ENCODE data around the gene UTP15. TPM values are rescaled to one million over a fixed set of nuclear protein-coding genes. Genes with fewer than 3 reads are reported as not detected.

The UTP15 gene
- 12.2 TPM for polyA plus RNA-seq (ENCODE audit: insufficient read length)

GRCh38 chr5:73565139-73565968 is at the start of gene UTP15, which contains the start of gene ANKRA2:
Gene UTP15 (plus strand): TSS chr5:73565743. CDS start chr5:73567345, 1,602 bp downstream.
Gene ANKRA2 (minus strand): TSS chr5:73565639. CDS start chr5:73562881, 2,758 bp downstream.
- DNase-seq (ENCODE audit: low read depth) = peak; percentile 96

DNA sequence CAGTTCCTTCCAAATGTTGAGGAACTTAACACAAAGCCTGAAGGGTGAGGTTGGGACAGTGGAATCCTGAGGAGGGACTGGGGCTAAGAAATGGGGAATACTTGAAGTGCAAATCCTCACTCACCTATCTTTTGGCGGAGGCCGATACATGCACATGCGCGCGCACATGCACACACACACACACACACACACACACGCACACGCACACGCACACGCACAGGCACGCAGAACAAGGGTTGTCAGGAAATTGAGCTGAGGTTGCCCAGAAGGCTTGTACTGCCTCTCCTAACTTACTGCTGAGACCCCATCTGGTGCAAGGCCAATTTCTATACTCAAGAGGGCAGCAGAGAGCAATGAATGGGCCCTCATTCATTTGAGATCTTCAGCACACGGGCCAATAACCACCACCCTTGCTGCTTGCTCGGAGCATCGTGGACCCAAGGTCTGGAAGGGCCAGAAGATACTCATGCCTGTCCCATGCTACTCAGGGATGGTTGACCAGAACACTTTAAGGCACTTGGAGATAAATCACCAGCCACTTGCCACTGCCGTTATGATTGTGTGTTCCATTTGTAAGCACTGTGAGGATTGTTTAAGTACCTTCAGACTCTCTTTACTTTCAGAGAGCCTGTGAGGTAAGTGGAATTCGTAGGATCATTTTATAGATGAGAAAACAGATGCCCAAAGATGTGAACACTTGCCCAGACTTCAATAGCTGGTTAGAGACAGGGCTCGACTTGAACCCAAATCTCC is 45.8 kb upstream of the UTP15 start:
- peak; percentile 41 for DNase-seq (ENCODE audit: low read depth)

DNA sequence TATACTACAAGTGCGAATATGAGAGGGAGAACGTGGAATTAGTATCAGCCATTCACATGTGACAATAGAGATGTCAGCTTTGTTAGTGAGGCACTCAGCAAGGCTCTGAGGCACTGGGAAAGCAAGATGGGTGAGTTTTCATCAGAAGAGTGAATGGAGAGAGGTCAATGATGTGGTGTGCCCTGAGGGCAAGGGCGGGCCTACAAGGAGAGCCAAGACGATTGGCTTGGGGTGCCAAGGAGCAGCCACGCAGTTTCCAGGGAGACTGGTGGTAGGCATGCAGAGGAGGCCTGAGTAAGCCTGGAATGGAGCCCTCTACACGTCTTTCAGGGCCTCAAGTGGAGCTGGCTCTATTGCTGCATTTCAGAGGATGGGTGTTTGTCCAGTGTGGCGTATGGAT is 42.6 kb upstream of the UTP15 start:
- no peak for DNase-seq (ENCODE audit: low read depth)

GRCh38 chr5:73523861-73524260 is 41.7 kb upstream of the UTP15 start:
- DNase-seq (ENCODE audit: low read depth) = no peak

GRCh38 chr5:73525606-73526203 is 39.8 kb upstream of the UTP15 start:
- DNase-seq (ENCODE audit: low read depth) = no peak

- no peak for DNase-seq (ENCODE audit: low read depth)
Measured at GRCh38 chr5:73528248-73528647, 37.3 kb upstream of the UTP15 start.

GRCh38 chr5:73529081-73529480 is 36.5 kb upstream of the UTP15 start:
- DNase-seq (ENCODE audit: low read depth) = no peak

GRCh38 chr5:73531356-73531755 is 34.2 kb upstream of the UTP15 start:
- DNase-seq (ENCODE audit: low read depth) = no peak

- DNase-seq (ENCODE audit: low read depth) = no peak
Measured at GRCh38 chr5:73532195-73532594, 33.3 kb upstream of the UTP15 start.

DNA sequence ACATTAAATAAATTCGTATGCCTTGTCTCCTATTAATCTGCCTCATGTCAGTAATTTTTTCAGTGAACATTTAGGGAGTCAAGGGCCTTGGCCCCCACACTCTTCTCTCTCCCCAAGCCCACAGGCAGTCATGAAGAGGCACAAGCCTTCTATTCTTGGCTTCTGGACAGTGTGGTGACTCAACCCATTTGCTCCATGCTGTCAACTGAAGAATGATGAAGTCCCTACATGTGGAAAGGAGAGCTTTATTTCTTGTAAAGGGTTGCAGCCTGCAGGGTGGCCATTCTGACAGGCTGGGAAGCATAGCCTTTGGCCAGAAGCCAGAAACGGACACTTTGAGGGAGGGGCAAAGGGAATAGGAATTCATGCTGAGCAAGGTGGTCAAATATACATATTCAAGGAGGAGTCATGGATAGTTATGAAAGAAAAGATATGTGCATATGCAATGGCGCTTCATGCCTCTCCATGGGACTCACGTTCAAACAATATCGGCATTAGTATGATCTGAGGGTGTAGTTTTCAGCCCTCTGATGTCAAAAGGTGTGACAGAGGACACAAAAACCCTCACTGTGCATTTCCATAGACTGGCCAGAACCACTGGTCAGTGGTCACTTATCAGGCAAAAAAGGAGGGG is 31.4 kb upstream of the UTP15 start:
- DNase-seq (ENCODE audit: low read depth) = no peak

DNA sequence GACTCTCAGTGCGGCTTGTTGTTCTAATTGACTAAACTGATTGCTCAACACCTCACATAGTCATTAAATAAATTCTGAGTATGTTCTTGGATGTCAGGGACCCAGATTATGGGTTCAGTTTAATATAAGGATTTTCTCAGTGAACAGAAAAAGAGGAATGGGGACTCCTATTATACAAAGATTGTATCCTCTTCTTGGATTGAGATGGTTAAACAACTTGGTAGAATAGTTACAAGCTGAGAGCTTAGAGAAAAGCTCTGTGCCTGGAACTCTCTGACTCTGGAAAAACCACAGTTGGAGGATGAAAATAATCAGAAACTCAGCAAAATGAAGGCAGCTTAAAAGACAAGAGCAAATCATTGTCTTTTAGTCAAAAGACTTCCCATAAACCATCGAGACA is 30.6 kb upstream of the UTP15 start:
- DNase-seq (ENCODE audit: low read depth) = no peak

- DNase-seq (ENCODE audit: low read depth) = no peak
Measured at GRCh38 chr5:73539730-73540129, 25.8 kb upstream of the UTP15 start.

DNA sequence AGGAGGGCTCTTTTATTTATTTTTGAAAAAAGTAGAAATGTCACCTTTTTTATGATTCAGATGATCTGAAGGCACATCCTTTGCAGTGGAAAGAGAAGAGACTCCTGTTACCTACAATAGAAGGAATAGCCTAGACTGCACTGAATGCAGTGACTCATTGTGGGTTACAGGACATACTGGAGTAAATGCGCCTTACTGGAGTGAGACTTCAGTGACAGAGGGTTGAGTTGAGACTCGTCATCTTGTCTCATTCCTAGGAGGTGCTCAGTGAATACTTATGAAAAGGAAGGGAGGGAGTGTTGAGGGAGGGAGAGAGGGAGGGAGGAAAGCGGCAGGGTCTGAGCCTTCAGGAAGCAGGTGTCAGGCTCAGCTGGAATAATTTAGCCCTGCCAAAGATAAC is 25.4 kb upstream of the UTP15 start:
- no peak for DNase-seq (ENCODE audit: low read depth)

GRCh38 chr5:73542020-73542419 is 23.5 kb upstream of the UTP15 start:
- no peak for DNase-seq (ENCODE audit: low read depth)

DNA sequence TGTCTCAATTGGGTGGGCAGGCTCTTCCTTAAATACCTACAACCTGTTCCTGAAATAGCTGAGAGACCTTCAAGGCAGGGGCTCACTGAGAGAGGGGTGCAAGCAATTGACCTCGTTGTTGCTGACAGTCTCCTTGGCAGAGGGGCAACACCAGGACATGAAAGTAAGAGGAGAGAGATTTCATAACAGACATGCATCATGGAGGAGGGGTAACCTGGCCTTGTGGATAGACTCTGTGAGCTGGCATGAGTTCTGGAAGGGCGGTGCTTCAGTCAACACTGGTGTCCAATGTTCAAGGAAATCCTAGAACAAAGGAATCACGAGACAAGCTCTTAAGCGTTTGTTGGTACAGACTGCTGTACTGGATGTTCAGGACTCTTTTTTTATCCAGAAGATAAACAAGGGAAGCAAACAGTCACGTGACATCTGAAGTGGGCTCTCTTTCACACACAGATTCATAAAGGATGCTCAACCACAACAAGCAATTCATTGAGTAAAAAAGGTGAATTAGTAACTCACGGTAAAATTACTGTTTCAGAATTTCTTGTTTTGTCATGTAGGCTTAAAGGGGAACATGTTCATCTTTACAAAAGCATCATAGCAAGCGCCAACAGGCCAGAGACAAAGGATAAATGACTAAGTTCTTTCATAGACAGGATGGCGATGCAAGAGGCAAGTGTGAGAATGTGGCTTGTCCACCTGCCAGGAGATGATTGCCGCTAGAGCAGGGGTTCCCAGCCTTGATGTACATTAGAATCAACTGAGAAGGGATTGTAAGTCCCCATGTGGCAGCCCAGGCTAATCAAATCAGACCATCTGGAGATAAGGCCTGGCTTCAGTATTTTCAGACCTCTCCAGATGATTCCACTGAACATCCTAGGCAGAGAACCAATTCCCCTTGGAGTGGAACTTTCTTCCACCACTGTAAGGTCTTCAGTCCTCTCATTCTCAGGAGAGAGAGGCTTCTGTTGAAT is 20.8 kb upstream of the UTP15 start:
- DNase-seq (ENCODE audit: low read depth) = no peak

DNA sequence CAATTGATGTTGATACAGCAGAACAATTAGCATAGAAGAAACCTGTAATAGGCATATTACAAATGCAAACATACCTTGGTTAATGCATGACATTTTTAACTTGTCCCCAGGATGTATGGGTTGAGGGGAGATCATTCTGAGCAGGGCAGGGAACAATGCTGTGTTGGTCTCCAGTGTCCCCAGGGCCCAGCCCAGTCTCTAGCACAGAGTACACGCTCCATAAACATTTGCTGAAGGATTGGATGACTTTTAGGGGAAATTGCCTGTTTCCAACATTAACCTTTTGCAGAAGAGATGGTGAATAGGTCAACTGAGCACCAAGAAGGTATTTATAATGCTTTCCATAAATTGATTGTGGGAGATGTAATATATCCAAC is 20.2 kb upstream of the UTP15 start:
- DNase-seq (ENCODE audit: low read depth) = no peak

GRCh38 chr5:73550016-73550415 is 15.5 kb upstream of the UTP15 start:
- DNase-seq (ENCODE audit: low read depth) = no peak

DNA sequence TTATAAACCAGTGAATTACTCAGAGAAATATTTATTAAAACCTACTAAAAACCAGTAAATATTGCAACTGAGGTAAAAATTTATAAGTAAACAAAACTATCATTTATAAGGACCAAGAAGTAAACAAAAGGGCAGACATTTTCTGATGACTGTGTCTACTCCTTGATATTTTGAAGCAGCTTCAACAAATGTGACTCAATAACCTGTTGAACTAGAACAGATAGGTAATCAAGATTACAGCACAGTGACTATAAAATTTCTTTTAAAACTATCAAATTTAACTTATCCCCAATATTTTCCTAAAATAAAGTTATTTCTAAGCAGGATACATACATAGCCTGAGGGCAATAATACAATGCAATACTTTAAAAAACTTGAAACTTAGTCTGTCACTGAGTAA is 12.9 kb upstream of the UTP15 start:
- no peak for DNase-seq (ENCODE audit: low read depth)

GRCh38 chr5:73558950-73559349 is 6.6 kb upstream of the UTP15 start:
- DNase-seq (ENCODE audit: low read depth) = no peak

DNA sequence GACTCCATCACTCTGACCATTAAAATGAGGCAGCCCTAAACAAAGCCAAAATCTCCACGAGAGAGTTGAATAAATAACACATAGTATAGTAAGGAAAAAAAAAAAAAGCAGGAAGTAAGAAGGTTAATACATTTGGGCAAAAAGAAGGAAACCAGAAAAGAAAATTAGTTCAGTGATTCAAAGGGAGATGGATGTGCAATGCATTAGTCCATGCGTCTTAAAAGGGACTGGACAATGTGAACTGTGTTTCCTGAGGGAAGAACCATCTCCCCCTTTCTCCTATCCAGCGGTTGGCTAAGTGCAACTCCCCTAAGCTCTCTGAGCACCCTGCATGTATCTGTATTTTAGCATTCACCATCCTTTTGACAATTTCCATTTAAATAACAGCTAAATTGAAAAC is 1.5 kb upstream of the UTP15 start:
- DNase-seq (ENCODE audit: low read depth) = no peak

DNA sequence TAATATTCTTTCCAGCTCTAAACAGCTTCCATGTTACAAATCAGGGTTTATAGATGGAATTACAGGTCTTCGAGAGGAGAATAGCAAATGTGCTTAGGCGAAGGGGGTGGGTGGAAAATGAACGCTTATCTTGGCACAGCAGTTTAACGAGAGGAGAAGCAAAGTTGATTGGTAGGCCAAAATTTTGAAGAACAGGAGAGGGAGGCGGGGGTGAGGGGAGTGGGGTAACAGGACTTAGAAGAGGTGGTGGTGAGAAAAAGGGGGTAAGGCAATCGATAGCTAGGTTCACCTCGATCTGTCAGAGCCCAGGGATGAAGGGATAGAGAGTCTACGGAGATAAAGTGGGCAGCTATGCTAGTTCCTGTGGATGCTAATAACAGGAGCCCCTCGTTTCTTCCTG is 868 bp upstream of the UTP15 start:
- no peak for DNase-seq (ENCODE audit: low read depth)

Measured in forelimb muscle (tissue), 1 donor.